ENCODE data around the gene P4HA1.
"Not testable (repeated sequence)": the region's sequence is repeated elsewhere in the genome, so short reads cannot be mapped to it uniquely, and the experiment has no call there.

The P4HA1 gene

GRCh38 chr10:73096449-73097304 is at the start of gene P4HA1:
Gene P4HA1, minus strand, starts transcription at chr10:73096866. Its CDS starts 21,983 bp downstream, at chr10:73074883.
- DNase-seq (ENCODE audit: low spot score): peak; percentile 100

DNA sequence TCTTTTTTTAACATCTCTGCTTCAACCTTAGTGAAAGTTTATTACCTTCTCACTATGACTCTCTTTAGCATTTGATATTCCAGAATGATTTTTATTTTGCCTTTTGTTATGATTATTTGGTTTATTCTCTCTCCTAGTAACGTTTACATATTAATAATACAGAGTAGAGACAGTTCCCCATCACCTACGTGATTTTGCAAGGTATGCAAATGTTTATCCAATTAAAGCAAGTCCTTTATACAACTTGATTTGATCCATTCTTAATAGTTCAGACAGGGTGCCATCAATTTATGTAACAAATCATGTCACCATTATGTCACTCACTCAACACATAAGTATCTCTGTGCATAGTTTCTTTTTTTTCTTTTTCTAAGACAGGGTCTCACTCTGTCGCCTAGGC is 44.9 kb upstream of the P4HA1 start:
- DNase-seq (ENCODE audit: low spot score): no peak

- DNase-seq (ENCODE audit: low spot score): no peak
Measured at GRCh38 chr10:73139251-73139650, 42.6 kb upstream of the P4HA1 start.

- no peak for DNase-seq (ENCODE audit: low spot score)
Measured at GRCh38 chr10:73136627-73137026, 40.0 kb upstream of the P4HA1 start.

- DNase-seq (ENCODE audit: low spot score): no peak
Measured at GRCh38 chr10:73134727-73135126, 38.1 kb upstream of the P4HA1 start.

DNA sequence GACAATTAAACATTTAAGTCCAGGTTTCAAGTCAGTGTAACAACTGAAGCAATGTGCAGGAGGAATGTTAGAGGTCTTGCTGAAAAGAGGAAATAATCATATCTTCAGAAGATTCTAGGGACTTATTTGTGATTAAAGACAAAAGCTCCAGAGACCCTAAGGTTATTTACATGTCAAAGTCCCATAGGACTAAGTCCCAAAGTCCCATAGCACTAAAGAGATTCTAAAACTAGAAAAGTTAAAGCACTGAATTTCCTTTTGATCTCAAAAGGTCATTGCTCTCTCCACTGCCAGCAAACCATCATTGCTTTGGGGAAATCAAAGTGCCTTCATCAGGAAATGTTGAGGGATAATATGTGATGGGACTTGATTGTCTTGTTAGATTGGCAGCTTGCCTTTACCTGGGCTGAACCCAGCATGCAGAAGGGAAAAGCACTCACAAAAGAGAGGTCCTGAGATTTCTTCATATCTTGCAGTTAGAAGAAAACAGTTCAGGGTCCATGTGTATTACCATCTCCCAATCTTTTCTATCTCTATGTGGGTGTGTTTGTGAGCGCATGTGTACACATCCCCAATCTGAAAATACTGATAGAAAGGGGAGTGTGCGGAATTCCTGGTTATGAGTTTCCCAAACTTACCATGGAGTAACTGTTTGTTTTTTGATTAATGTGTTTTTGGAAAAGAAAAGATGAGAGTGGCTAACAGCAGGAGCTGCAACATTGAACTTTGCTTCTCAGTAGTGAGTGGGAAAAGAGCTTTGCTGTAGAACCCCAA is 35.4 kb upstream of the P4HA1 start:
- no peak for DNase-seq (ENCODE audit: low spot score)

GRCh38 chr10:73131301-73131700 is 34.6 kb upstream of the P4HA1 start:
- no peak for DNase-seq (ENCODE audit: low spot score)

DNA sequence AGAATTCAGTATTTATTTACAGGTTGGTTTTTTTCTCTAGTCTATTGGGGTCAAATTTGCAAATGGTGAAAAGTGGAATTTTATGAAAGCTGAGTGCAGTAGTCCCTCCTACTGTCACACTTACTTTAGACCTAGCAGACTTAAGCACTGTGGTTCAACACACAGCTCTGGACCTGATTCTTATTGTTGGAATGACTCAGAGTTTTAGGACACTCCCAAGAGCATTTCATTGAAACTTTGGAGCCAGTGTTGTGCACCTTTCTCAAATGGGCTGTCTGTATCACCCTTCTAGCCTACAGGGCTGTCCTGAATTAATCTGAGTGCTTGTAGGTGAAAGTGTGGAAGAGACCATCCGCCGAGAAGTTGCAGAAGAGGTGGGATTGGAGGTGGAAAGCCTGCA is 29.7 kb upstream of the P4HA1 start:
- no peak for DNase-seq (ENCODE audit: low spot score)

DNA sequence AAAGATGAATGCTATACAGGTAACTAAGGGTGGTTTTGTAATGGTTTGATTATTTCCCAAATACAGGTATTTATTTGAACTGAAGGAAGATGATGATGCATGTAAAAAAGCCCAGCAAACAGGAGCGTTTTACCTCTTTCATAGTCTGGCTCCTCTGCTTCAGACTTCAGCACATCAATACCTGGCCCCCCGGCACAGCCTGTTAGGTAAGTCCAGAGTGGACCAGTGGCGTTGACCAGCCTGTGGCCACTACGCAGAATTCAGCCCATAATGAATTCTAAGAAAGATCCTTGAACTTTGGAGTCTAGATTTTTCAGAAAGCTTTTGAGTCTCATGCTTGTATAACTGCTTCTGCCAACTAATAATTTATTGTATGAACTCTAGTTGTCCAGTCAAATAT is 23.3 kb upstream of the P4HA1 start:
- no peak for DNase-seq (ENCODE audit: low spot score)

GRCh38 chr10:73119457-73119856 is 22.8 kb upstream of the P4HA1 start:
- no peak for DNase-seq (ENCODE audit: low spot score)

GRCh38 chr10:73117976-73118743 is 21.5 kb upstream of the P4HA1 start:
- no peak for DNase-seq (ENCODE audit: low spot score)

GRCh38 chr10:73116017-73116416 is 19.4 kb upstream of the P4HA1 start:
- DNase-seq (ENCODE audit: low spot score): no peak

- no peak for DNase-seq (ENCODE audit: low spot score)
Measured at GRCh38 chr10:73113551-73113950, 16.9 kb upstream of the P4HA1 start.

DNA sequence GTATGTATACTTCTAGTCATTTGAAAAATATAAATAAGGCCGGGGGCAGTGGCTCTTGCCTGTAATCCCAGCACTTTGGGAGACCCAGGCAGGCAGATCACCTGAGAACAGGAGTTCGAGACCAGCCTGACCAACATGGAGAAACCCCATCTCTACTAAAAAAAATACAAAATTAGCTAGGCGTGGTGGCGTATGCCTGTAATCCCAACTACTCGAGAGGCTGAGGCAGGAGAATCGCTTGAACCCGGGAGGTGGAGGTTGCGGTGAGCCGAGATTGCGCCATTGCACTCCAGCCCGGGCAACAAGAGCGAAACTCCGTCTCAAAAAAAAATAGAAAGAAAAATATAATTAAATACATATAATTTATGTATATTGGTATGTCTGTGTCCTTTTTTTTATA is 15.4 kb upstream of the P4HA1 start:
- not testable (repeated sequence) for DNase-seq (ENCODE audit: low spot score)

DNA sequence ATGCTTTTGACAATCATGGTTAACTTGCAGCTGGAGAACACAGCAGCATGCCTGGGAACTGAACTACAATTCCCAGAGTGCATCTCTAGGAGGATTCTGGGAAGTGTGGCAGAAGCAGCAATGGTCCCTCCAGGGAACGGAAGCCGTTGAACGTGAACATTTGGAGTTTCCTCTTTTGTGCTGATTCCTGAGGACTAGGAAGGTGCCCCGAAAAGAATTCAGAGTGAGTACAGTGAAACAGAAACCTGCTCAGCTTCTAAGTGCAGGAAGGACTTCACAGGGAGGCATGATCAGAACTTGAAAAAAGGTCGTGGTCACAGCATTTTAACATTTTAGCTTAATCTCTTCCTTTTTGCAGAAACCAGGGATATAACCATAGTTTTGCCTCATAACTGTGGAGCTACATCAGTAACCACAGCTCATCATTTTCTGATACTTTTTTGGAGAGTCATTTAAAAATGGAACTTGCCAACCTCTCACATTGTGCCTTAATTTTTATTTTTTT is 13.7 kb upstream of the P4HA1 start, which contains the start of gene NUDT13:
Gene NUDT13, plus strand, starts transcription at position 111 of the 505 bp plus-strand sequence. CDS start 3,911 bp downstream, outside the sequence.
- DNase-seq (ENCODE audit: low spot score): peak; percentile 72

- not testable (repeated sequence) for DNase-seq (ENCODE audit: low spot score)
Measured at GRCh38 chr10:73109248-73109652, 12.6 kb upstream of the P4HA1 start.

DNA sequence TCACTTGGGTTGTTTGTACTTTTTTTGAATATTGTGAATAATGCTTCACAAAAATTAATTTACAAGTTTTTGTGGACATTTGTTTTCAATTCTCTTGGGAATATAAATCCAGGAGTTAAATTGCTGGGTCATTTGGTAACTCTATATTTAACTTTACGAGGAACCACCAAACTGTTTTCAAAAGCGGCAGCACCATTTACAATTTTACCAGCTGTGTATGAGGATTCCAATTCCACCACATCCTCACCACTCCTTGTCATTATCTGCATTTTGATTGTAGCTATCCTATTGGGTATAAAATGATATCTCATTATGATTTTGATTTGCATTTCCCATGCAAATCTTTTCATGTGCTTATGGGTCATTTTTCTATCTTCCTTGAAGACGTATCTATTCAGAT is 9.6 kb upstream of the P4HA1 start:
- no peak for DNase-seq (ENCODE audit: low spot score)

- DNase-seq (ENCODE audit: low spot score): no peak
Measured at GRCh38 chr10:73099141-73099540, 2.5 kb upstream of the P4HA1 start.

DNA sequence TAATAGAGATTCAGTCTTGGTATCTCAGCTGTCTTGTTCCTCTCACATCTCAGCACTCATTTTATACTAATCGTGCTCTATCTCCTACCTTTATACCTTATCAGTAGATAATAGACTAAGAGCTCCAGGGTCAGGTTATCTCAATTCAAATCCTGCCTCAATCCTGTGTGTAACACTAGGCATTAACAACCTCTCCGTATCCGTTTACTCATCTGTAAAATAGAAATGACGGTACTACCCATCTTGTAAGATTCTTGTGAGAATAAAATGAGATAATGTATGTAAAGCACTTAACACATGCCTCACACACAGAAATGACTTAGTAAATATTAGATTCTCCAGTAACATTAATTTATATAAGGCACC is 622 bp upstream of the P4HA1 start:
- no peak for DNase-seq (ENCODE audit: low spot score)

GRCh38 chr10:73096041-73096448 is 621 bp downstream of the P4HA1 start:
- peak; percentile 64 for DNase-seq (ENCODE audit: low spot score)

GRCh38 chr10:73095481-73096021 is 1.1 kb downstream of the P4HA1 start:
- peak; percentile 30 for DNase-seq (ENCODE audit: low spot score)

DNA sequence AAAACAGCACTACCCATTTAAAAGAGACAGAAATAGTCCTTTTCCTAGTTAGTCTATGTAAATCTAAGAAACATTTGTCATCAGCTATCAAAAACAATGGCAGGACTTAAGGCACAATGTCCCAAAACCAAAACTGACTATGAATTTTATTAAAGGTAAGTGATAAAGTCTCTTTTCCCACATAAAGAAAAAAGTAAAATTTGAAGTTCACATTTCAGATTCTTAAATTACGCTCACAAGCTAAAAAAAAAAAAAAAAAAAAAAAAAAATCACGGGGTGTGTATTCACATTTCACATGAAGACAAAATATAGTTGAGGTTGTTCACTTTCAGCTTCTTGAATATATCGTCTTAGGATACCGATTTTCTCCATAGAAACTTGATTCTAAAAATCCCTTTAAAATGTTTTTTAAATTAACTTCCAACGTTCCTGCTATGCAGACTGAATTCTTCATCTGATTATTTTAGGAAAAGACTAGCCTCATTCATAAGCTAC is 1.6 kb downstream of the P4HA1 start:
- no peak for DNase-seq (ENCODE audit: low spot score)
